Gastrocnemius medialis (tissue), 4 donors: Measurements from ENCODE around the gene RBFOX1. TPM values are rescaled to one million over a fixed set of nuclear protein-coding genes. Genes with fewer than 3 reads are reported as not detected.

ENCODE experiments used
- ATAC-seq, 2 donors: fragments of 150-250 bp; one replicate each; pipeline ENCODE4 v1.9.1; 2016
- DNase-seq, 2 donors: peaks; one replicate each; pipeline ENCODE4 v3.0.0-alpha.2; 2019
- H3K27ac ChIP-seq, 4 donors: fragments of 200-600 bp; sonication (generic); 1 replicate in 1 of 4; 2 replicates in 3 of 4; pipeline ENCODE4 v1.5.1; 2016 to 2018; ENCODE audit warnings: mild to moderate bottlenecking in 2 of 4, moderate library complexity in 1 of 4
- H3K27me3 ChIP-seq, 3 donors: fragments of 200-600 bp; sonication (generic) in 2 of 3; 1 replicate in 1 of 3; 2 replicates in 2 of 3; pipeline versions ENCODE4 v1.5.1 to v1.6.0; 2016 to 2019; ENCODE audit warnings: mild to moderate bottlenecking in 1 of 3, moderate library complexity in 1 of 3
- H3K36me3 ChIP-seq, 2 donors: fragments of 200-600 bp; sonication (generic) in 1 of 2; one replicate each; pipeline ENCODE4 v1.5.1; 2017 to 2018
- H3K4me1 ChIP-seq, 2 donors: fragments of 200-600 bp; sonication (generic) in 1 of 2; one replicate each; pipeline ENCODE4 v1.5.1; 2016 to 2017; ENCODE audit warnings: mild to moderate bottlenecking in 2 of 2
- H3K4me3 ChIP-seq, 4 donors: fragments of 200-600 bp; sonication (generic) in 3 of 4; 1 replicate in 1 of 4; 2 replicates in 3 of 4; pipeline ENCODE4 v1.5.1; 2016 to 2019; ENCODE audit warnings: mild to moderate bottlenecking in 2 of 4
- H3K9me3 ChIP-seq, 3 donors: fragments of 200-600 bp; sonication (generic) in 2 of 3; 1 replicate in 1 of 3; 2 replicates in 2 of 3; pipeline ENCODE4 v1.5.1; 2016 to 2019
- POLR2A ChIP-seq, 2 donors: fragments of 450-650 bp; IDR thresholded peaks; one replicate each; pipeline ENCODE4 v1.6.1; 2017; ENCODE audit warnings: antibody characterized with exemption in 2 of 2, mild to moderate bottlenecking in 2 of 2, moderate library complexity in 2 of 2
- in situ Hi-C, 4 donors: fragments of 200-750 bp; cut with MboI; loops; one replicate each; pipeline versions ENCODE4 v1.15.0 to v1.8.0; 2017; ENCODE audit warnings: low sequenced_read_pairs in 4 of 4
- intact Hi-C: fragments of 100-400 bp; cut with DNase I; formaldehyde crosslinking; loops from one replicate; pipeline ENCODE4 v1.15.1; 2023; ENCODE audit warnings: low total_unique reads
- total RNA-seq, 4 donors: library from RNA; depleted of rRNA; stranded (reverse); fragments of >200 nt; gene quantifications; one replicate each; pipeline versions ENCODE4 v1.1.0 to v1.2.3, GENCODE V29; 2016
- TF ChIP-seq, protein P1 (sequence below), 5 experiments: fragments of 450-650 bp in 3 of 5; fragments of 200-600 bp in 2 of 5; sonication (generic) in 2 of 5; IDR thresholded peaks in 4 of 5; conservative IDR thresholded peaks in 1 of 5; 1 replicate in 4 of 5; 2 replicates in 1 of 5; pipeline ENCODE4 v1.5.1; 2016 to 2019; ENCODE audit warnings: antibody characterized with exemption in 5 of 5, mild to moderate bottlenecking in 3 of 5, moderate library complexity in 3 of 5

Gene RBFOX1
- total RNA-seq, 4 donors from 2014 or later: 42.5 to 98.8 (median 58.6) TPM

GRCh38 chr16:7339700-7340099 lies 7.1 kb downstream of the RBFOX1 start:
- Histone ChIP-seq H3K27me3 (no peaks in the 10 kb centered on the region), H3K4me3 (no peak overlapping the region), H3K9me3 (no peaks in the 10 kb centered on the region), H3K4me1 (peaks cover 82 to 86% of the 10 kb centered on the region in 2 donors), H3K36me3 (no peaks in the 10 kb centered on the region), H3K27ac (peak overlapping the region; percentile 90 to 98 (median 94))
- in situ Hi-C loops: no loop called here
- DNase-seq (no peak), ATAC-seq (no peak)
- TF ChIP-seq, protein P1, sequence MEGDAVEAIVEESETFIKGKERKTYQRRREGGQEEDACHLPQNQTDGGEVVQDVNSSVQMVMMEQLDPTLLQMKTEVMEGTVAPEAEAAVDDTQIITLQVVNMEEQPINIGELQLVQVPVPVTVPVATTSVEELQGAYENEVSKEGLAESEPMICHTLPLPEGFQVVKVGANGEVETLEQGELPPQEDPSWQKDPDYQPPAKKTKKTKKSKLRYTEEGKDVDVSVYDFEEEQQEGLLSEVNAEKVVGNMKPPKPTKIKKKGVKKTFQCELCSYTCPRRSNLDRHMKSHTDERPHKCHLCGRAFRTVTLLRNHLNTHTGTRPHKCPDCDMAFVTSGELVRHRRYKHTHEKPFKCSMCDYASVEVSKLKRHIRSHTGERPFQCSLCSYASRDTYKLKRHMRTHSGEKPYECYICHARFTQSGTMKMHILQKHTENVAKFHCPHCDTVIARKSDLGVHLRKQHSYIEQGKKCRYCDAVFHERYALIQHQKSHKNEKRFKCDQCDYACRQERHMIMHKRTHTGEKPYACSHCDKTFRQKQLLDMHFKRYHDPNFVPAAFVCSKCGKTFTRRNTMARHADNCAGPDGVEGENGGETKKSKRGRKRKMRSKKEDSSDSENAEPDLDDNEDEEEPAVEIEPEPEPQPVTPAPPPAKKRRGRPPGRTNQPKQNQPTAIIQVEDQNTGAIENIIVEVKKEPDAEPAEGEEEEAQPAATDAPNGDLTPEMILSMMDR (IDR thresholded peaks at IDR 0.05 in 4 of 5, conservative IDR thresholded peaks at IDR 0.05 in 1 of 5): no peak
- TF ChIP-seq POLR2A (IDR thresholded peaks at IDR 0.05): no peak
- intact Hi-C loops: no loop called here

GRCh38 chr16:7340938-7341337 lies 8.3 kb downstream of the RBFOX1 start:
- H3K4me3 ChIP-seq: no peak overlapping the region
- DNase-seq (no peak), ATAC-seq (no peak)
- no peaks in the 10 kb centered on the region for H3K27me3 ChIP-seq
- TF ChIP-seq POLR2A (IDR thresholded peaks at IDR 0.05): no peak
- TF ChIP-seq, protein P1 (IDR thresholded peaks at IDR 0.05 in 4 of 5, conservative IDR thresholded peaks at IDR 0.05 in 1 of 5): no peak
- H3K27ac ChIP-seq: peak overlapping the region; percentile 90 to 98 (median 94)
- intact Hi-C loops: no loop called here
- no peaks in the 10 kb centered on the region for H3K9me3 ChIP-seq
- no peaks in the 10 kb centered on the region for H3K36me3 ChIP-seq
- in situ Hi-C loops: no loop called here
- peaks cover 82 to 83% of the 10 kb centered on the region in 2 donors for H3K4me1 ChIP-seq

DNA sequence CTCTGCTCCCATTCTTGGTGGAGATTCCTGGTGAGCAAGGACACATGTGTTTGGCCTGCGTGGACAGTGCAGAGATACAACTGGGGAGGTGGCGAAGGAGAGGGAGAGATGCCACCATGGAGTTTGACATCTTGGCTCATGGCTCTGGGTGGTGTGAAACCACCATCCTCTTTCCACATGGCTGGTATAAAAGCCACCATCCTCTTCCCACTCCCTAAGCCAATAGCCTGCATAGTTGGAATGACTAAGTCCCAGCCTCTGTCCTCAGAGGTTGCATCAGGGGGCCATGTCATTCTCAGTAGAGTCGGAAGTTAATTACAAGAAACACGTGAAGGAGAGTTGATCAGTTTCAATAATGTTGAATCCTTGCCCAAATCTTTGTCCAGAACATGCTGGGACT lies 10.0 kb downstream of the RBFOX1 start:
- Histone ChIP-seq H3K27me3 (no peaks in the 10 kb centered on the region), H3K4me3 (no peak overlapping the region), H3K4me1 (peaks cover 66 to 83% of the 10 kb centered on the region in 2 donors), H3K36me3 (no peaks in the 10 kb centered on the region), H3K9me3 (no peaks in the 10 kb centered on the region), H3K27ac (peak overlapping the region; percentile 35 to 98 (median 76))
- in situ Hi-C loops (no loop called here), intact Hi-C loops (no loop called here)
- no peak for TF ChIP-seq POLR2A (IDR thresholded peaks at IDR 0.05)
- TF ChIP-seq, protein P1 (IDR thresholded peaks at IDR 0.05 in 4 of 5, conservative IDR thresholded peaks at IDR 0.05 in 1 of 5): no peak
- ATAC-seq: peak; percentile 12 to 32
- no peak for DNase-seq

GRCh38 chr16:7343243-7343642 lies 10.6 kb downstream of the RBFOX1 start:
- in situ Hi-C loops (no loop called here), intact Hi-C loops (no loop called here)
- H3K9me3 ChIP-seq: no peaks in the 10 kb centered on the region
- peak overlapping the region; percentile 35 to 98 (median 76) for H3K27ac ChIP-seq
- no peaks in the 10 kb centered on the region for H3K36me3 ChIP-seq
- no peak overlapping the region for H3K4me3 ChIP-seq
- no peaks in the 10 kb centered on the region for H3K27me3 ChIP-seq
- no peak for TF ChIP-seq POLR2A (IDR thresholded peaks at IDR 0.05)
- TF ChIP-seq, protein P1 (IDR thresholded peaks at IDR 0.05 in 4 of 5, conservative IDR thresholded peaks at IDR 0.05 in 1 of 5): no peak
- ATAC-seq (no peak), DNase-seq (no peak)
- peaks cover 59 to 78% of the 10 kb centered on the region in 2 donors for H3K4me1 ChIP-seq
